GM18499 (cell line): ENCODE data around the gene SHC1.

ENCODE experiments used
- ATAC-seq: cut with Tn5 transposase; IDR thresholded peaks from one replicate; pipeline ENCODE4 v1.9.1; 2021; ENCODE audit warnings: moderate number of reproducible peaks; ENCODE audit not compliant: insufficient read depth, unreplicated experiment

Gene SHC1

DNA sequence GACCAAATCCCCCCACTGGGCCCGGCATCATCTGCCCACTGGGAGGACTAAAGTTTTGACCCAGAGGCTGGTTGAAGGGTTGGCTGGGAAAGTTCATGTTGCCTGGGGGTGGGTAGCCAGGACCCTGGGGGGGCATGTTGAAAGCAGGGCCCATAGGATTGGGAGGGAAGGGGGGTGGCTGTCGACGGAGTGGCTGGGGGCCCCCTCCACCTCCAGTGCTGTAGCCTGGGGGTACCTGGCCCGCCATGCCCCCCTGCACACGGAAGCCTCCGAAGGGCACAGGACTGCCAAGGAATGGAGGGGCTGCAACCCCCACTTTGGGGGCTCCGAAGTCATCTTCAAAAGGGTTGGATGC lies 11.1 kb downstream of the SHC1 start:
- no peak for ATAC-seq

- no peak for ATAC-seq
These were observed 11.7 kb downstream of the SHC1 start for GRCh38 chr1:154958681-154959425.

DNA sequence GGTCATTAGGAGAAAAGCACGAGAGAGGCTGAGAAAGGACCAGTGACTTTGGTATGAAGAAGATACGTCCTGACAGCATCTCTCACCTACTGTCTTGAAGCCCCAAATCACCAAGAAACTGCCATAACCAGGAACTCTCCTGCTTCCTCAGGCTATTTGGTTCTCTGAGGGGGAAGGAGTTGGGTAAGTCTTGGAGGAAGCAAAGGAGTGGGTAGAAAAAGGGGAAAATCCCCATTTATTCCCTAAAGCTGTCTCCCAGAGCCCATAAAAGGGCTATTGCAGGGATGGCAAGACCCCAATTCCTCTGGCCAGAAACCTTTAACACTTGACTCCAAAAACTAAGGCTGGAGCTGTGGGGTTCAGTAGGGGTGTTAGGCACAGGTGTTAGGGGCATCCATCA lies 12.5 kb downstream of the SHC1 start:
- ATAC-seq: no peak

GRCh38 chr1:154957091-154957657 lies 13.4 kb downstream of the SHC1 start:
- ATAC-seq: no peak

DNA sequence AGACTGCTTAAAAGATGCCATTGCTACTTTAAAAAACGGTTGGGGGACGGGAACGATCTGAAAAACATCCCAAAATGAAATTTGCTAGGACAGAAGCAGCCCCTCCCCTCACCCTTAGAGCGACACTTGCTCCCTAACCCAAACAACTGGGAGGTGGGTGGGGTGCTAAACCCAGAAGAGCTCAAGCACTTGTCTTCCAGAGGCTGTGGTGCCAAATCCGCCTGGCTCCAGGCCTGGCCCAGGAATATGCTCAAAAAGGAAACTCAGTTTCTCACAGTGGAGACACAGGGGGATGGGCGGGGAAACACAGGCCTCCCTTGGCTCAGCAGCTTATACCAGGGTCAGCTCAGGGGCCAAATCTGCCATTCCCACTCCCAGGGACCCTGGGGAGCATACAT lies 14.0 kb downstream of the SHC1 start:
- no peak for ATAC-seq

- no peak for ATAC-seq
These were observed 14.6 kb downstream of the SHC1 start, which contains the start of gene PBXIP1 for GRCh38 chr1:154955718-154956543. TSS of gene PBXIP1 (minus strand) at chr1:154956099. CDS start at chr1:154953721, 2,378 bp downstream.

- no peak for ATAC-seq
These were observed 15.4 kb downstream of the SHC1 start for GRCh38 chr1:154955039-154955717.

GRCh38 chr1:154954541-154954940 lies 16.0 kb downstream of the SHC1 start:
- ATAC-seq: no peak

DNA sequence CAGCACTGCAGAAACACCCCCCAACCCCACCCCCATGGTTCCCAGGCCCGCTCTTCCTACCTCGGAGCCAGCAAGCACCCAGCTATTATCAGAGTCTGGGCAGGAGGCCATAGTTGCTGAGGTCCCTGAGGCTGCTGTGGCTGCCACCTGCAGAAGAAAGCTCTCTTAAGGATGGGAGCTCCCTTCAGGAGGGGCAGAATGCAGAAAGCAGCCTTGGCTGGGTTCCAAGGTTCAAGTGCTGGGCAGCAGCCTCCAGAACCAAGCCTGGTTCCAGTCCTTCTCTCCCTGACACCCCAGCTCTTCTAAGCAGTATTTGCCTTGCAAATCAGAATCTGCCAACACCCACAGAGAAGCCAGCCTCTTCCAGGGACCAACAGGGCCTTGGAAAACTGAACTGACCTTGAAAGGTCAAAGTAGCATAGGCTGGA lies 16.9 kb downstream of the SHC1 start:
- no peak for ATAC-seq

GRCh38 chr1:154952664-154953063 lies 17.9 kb downstream of the SHC1 start:
- ATAC-seq: no peak

GRCh38 chr1:154951901-154952657 lies 18.5 kb downstream of the SHC1 start:
- ATAC-seq: no peak

GRCh38 chr1:154948079-154948478 lies 22.5 kb downstream of the SHC1 start:
- no peak for ATAC-seq

- ATAC-seq: no peak
These were observed 24.3 kb downstream of the SHC1 start for GRCh38 chr1:154945962-154946850.

DNA sequence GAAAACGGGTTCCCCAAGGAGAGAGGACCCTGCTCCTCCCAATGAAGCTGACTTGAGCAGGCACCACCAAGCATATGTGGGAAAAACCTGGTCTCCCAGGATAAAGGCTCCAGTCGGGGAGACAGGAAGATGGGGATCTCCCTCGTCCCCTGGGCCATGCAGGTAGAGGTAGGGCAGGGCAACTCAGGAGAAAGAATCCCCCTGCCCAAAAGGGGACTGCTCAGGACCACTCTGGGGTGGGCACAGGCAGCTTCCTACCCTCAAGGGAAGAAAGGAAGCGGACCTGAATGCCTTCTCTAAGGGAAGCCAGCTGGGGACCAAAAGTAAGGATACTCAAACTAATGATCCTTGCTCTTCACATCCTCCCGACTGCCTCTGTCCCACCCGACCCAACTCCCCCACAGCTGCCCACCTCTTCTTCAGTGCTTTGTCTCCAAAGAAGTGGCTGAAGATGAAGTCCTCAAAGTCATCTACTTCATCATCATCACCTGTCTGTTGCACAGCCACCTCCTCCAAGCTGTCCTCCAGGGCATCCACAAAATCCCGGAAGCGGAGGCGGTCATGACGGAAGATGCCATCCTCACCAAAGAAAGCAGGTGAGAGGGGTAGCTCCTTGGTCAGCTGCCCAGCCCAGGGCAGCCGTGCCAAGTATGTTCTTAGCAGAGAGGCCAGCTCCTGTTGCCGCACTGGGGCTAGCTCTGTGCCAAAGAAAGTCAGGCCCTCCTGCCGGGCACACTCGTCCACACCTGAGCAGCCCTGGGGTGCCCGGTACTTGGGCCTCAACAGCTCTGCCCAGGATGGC lies 25.2 kb downstream of the SHC1 start:
- ATAC-seq: no peak

DNA sequence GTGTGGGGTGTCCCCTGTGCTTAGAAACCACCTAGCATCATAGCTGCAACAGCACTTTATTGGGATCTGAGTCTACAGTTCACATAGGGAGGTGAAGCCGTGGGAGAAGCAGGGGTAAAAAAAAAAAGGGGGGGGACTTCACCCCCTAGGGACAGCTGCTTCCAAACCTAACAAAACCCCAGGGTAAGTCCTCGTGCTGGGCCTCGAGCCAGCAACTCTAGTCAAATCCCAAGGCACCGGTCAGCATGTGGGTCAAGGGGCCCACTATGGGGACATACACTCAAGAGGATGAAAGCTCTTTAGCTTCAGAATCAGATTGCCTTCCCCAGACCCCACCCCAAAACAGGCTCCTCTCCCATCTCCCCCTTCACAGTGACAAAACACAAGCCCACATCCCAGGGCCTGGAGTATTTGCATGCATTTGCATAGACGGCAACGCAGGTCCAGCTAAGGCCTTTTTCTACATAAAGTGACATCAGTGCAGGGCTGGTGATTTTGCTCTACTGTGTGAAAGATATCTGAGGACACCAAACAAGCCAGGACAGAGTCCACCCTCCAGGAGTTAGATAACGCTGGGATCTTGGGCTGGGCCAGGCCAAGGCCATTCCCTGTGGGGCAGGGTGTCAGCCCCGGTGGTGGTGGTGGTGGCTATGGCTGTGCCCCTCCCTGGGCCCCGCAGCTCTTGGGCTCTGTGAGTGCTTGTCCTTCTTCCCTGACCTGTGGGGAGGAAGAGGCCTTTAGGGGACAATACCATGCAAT lies 26.0 kb downstream of the SHC1 start:
- ATAC-seq: no peak

GRCh38 chr1:154943649-154944400 lies 26.7 kb downstream of the SHC1 start:
- no peak for ATAC-seq
